ENCODE measurements around the gene IFT57. TPM values are rescaled to one million over a fixed set of nuclear protein-coding genes. Genes with fewer than 3 reads are reported as not detected.

Gene IFT57
- total and polyA plus RNA-seq, 7 donors = 34.4 to 55.0 (median 42.5) TPM

GRCh38 chr3:108126348-108126747 is 95.9 kb downstream of the IFT57 start:
- H3K36me3 ChIP-seq = no peaks in the 10 kb centered on the region
- TF ChIP-seq POLR2AphosphoS5 (IDR thresholded peaks at IDR 0.05) (no peak), EP300 (IDR thresholded peaks at IDR 0.05) (no peak), CTCF (IDR thresholded peaks at IDR 0.05) (no peak), POLR2A (IDR thresholded peaks at IDR 0.05) (no peak)
- DNase-seq = no peak

GRCh38 chr3:108125550-108126071 is 96.6 kb downstream of the IFT57 start:
- H3K36me3 ChIP-seq = no peaks in the 10 kb centered on the region
- WGBS, 2 donors = 46 to 59% methylated on average over 6 of the region's 6 CpGs
- intact Hi-C loops (cut with DNase I) = no loop called here
- TF ChIP-seq POLR2AphosphoS5 (IDR thresholded peaks at IDR 0.05) = no peak
- no peak for TF ChIP-seq CTCF (IDR thresholded peaks at IDR 0.05)
- TF ChIP-seq POLR2A (IDR thresholded peaks at IDR 0.05) = no peak
- no peak for TF ChIP-seq EP300 (IDR thresholded peaks at IDR 0.05)
- H3K4me1 ChIP-seq = peaks cover 0 to 2% (median under 1%) of the 10 kb centered on the region in 4 donors
- no peak overlapping the region for H3K27ac ChIP-seq
- no peaks in the 10 kb centered on the region for H3K27me3 ChIP-seq
- no peak for DNase-seq
- H3K9me3 ChIP-seq = no peaks in the 10 kb centered on the region
- no peak overlapping the region for H3K4me3 ChIP-seq

More at GRCh38 chr3:108126348-108126747, 95.9 kb downstream of the IFT57 start:
- Histone ChIP-seq H3K27ac (no peak overlapping the region), H3K4me1 (peaks cover 0 to 8% (median 1%) of the 10 kb centered on the region in 4 donors), H3K27me3 (no peaks in the 10 kb centered on the region), H3K4me3 (no peak overlapping the region), H3K9me3 (no peaks in the 10 kb centered on the region)
- intact Hi-C loops (cut with DNase I) = no loop called here
- 71 to 86% methylated on average over 1 of the region's 1 CpG for WGBS, 2 donors

GRCh38 chr3:108125153-108125543 is 97.1 kb downstream of the IFT57 start:
- H3K27ac ChIP-seq = no peak overlapping the region
- TF ChIP-seq POLR2AphosphoS5 (IDR thresholded peaks at IDR 0.05) (no peak), CTCF (IDR thresholded peaks at IDR 0.05) (no peak), EP300 (IDR thresholded peaks at IDR 0.05) (no peak), POLR2A (IDR thresholded peaks at IDR 0.05) (no peak)
- intact Hi-C loops (cut with DNase I) = no loop called here
- no peaks in the 10 kb centered on the region for H3K9me3 ChIP-seq
- DNase-seq = no peak
- WGBS, 2 donors = 55 to 87% methylated on average over 4 of the region's 4 CpGs
- no peaks in the 10 kb centered on the region for H3K36me3 ChIP-seq
- H3K4me1 ChIP-seq = no peaks in the 10 kb centered on the region
- H3K4me3 ChIP-seq = no peak overlapping the region
- no peaks in the 10 kb centered on the region for H3K27me3 ChIP-seq

GRCh38 chr3:108124337-108125152 is 97.7 kb downstream of the IFT57 start:
- intact Hi-C loops (cut with DNase I) = no loop called here
- H3K4me1 ChIP-seq = no peaks in the 10 kb centered on the region
- no peak for TF ChIP-seq CTCF (IDR thresholded peaks at IDR 0.05)
- H3K4me3 ChIP-seq = no peak overlapping the region
- no peak overlapping the region for H3K27ac ChIP-seq
- WGBS, 2 donors = 43 to 72% methylated on average over 10 of the region's 10 CpGs
- no peaks in the 10 kb centered on the region for H3K9me3 ChIP-seq
- no peaks in the 10 kb centered on the region for H3K27me3 ChIP-seq
- no peak for DNase-seq
- H3K36me3 ChIP-seq = no peaks in the 10 kb centered on the region
